ENCODE data around the gene RAB4A. TPM values are rescaled to one million over a fixed set of nuclear protein-coding genes. Genes with fewer than 3 reads are reported as not detected.

RAB4A gene
- total and polyA plus RNA-seq, 2 of the 13 experiments (the other 11 are each of a cell fraction or from before 2014, with no cell fraction given): 56.0 to 80.1 TPM

DNA sequence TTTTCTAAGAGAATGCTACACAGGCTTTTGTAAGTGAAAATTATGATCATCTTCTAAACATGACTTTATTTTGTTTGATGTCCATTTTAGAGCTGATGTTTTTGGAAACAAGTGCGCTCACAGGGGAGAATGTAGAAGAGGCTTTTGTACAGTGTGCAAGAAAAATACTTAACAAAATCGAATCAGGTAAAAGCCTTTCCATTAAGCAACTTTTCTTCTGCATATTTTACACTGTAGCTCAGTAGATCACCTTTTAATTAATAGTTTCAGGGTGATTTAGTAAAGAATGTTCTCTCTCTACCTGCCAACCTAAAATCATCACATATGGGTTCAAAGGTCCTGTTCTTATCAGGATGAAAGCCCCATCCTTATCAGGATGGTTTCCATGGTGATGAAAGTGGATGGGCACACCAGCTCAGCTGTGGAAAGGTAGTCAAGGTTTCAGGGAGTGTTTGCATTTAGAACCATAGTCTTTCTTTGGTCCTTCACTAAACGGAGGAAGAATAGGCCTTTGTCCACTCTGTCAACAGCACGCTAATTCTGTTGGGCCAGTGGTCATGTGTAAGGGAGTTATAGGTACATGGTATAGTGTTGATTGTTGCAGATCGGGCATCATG lies 28.1 kb downstream of the RAB4A start (continued):
- TF ChIP-seq ZSCAN20 (CRISPR knock-in tag; IDR thresholded peaks at IDR 0.05; ENCODE audit: borderline replicate concordance) (no peak), SRY (CRISPR knock-in tag; IDR thresholded peaks at IDR 0.05) (no peak), EZH2 (conservative IDR thresholded peaks at IDR 0.05; ENCODE audit: low read depth, low read length) (no peak), ZNF556 (CRISPR knock-in tag; IDR thresholded peaks at IDR 0.05; ENCODE audit: borderline replicate concordance) (no peak), TBP (CRISPR knock-in tag; IDR thresholded peaks at IDR 0.05) (no peak), KLF6 (CRISPR knock-in tag; IDR thresholded peaks at IDR 0.05) (no peak), ZNF850 (CRISPR knock-in tag; conservative IDR thresholded peaks at IDR 0.05) (no peak), ZNF615 (CRISPR knock-in tag; IDR thresholded peaks at IDR 0.05; ENCODE audit: borderline replicate concordance) (no peak), ZNF10 (CRISPR knock-in tag; IDR thresholded peaks at IDR 0.05; ENCODE audit: borderline replicate concordance, low read depth) (no peak), AGO1 (IDR thresholded peaks at IDR 0.05; ENCODE audit: low read depth, low read length, poor library complexity, severe bottlenecking) (no peak), MYC (CRISPR knock-in tag; IDR thresholded peaks at IDR 0.05; ENCODE audit: borderline replicate concordance) (no peak)
- TF ChIP-seq, protein P1, sequence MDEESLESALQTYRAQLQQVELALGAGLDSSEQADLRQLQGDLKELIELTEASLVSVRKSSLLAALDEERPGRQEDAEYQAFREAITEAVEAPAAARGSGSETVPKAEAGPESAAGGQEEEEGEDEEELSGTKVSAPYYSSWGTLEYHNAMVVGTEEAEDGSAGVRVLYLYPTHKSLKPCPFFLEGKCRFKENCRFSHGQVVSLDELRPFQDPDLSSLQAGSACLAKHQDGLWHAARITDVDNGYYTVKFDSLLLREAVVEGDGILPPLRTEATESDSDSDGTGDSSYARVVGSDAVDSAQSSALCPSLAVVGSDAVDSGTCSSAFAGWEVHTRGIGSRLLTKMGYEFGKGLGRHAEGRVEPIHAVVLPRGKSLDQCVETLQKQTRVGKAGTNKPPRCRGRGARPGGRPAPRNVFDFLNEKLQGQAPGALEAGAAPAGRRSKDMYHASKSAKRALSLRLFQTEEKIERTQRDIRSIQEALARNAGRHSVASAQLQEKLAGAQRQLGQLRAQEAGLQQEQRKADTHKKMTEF (CRISPR knock-in tag; IDR thresholded peaks at IDR 0.05): peak; percentile 54; the same call in 1 of the 2 replicates
- TF ChIP-seq, protein P2, sequence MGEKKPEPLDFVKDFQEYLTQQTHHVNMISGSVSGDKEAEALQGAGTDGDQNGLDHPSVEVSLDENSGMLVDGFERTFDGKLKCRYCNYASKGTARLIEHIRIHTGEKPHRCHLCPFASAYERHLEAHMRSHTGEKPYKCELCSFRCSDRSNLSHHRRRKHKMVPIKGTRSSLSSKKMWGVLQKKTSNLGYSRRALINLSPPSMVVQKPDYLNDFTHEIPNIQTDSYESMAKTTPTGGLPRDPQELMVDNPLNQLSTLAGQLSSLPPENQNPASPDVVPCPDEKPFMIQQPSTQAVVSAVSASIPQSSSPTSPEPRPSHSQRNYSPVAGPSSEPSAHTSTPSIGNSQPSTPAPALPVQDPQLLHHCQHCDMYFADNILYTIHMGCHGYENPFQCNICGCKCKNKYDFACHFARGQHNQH (CRISPR knock-in tag; IDR thresholded peaks at IDR 0.05): peak; percentile 57; the same call in 1 of the 2 replicates
- TF ChIP-seq, protein P3, sequence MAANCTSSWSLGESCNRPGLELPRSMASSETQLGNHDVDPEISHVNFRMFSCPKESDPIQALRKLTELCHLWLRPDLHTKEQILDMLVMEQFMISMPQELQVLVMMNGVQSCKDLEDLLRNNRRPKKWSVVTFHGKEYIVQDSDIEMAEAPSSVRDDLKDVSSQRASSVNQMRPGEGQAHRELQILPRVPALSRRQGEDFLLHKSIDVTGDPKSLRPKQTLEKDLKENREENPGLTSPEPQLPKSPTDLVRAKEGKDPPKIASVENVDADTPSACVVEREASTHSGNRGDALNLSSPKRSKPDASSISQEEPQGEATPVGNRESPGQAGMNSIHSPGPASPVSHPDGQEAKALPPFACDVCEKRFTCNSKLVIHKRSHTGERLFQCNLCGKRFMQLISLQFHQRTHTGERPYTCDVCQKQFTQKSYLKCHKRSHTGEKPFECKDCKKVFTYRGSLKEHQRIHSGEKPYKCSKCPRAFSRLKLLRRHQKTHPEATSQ (CRISPR knock-in tag; IDR thresholded peaks at IDR 0.05; ENCODE audit: borderline replicate concordance): no peak
- TF ChIP-seq, protein P4, sequence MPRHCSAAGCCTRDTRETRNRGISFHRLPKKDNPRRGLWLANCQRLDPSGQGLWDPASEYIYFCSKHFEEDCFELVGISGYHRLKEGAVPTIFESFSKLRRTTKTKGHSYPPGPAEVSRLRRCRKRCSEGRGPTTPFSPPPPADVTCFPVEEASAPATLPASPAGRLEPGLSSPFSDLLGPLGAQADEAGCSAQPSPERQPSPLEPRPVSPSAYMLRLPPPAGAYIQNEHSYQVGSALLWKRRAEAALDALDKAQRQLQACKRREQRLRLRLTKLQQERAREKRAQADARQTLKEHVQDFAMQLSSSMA (CRISPR knock-in tag; IDR thresholded peaks at IDR 0.05): no peak
- TF ChIP-seq, protein P5, sequence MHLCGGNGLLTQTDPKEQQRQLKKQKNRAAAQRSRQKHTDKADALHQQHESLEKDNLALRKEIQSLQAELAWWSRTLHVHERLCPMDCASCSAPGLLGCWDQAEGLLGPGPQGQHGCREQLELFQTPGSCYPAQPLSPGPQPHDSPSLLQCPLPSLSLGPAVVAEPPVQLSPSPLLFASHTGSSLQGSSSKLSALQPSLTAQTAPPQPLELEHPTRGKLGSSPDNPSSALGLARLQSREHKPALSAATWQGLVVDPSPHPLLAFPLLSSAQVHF (CRISPR knock-in tag; IDR thresholded peaks at IDR 0.05): no peak
- TF ChIP-seq, protein P6, sequence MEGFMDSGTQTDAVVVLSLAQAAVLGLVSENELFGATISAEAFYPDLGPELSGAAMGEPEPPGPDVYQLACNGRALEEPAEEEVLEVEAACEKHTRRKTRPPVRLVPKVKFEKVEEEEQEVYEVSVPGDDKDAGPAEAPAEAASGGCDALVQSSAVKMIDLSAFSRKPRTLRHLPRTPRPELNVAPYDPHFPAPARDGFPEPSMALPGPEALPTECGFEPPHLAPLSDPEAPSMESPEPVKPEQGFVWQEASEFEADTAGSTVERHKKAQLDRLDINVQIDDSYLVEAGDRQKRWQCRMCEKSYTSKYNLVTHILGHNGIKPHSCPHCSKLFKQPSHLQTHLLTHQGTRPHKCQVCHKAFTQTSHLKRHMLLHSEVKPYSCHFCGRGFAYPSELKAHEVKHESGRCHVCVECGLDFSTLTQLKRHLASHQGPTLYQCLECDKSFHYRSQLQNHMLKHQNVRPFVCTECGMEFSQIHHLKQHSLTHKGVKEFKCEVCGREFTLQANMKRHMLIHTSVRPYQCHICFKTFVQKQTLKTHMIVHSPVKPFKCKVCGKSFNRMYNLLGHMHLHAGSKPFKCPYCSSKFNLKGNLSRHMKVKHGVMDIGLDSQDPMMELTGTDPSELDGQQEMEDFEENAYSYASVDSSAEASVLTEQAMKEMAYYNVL (CRISPR knock-in tag; IDR thresholded peaks at IDR 0.05; ENCODE audit: borderline replicate concordance): peak; percentile 99
- TF ChIP-seq, protein P7, sequence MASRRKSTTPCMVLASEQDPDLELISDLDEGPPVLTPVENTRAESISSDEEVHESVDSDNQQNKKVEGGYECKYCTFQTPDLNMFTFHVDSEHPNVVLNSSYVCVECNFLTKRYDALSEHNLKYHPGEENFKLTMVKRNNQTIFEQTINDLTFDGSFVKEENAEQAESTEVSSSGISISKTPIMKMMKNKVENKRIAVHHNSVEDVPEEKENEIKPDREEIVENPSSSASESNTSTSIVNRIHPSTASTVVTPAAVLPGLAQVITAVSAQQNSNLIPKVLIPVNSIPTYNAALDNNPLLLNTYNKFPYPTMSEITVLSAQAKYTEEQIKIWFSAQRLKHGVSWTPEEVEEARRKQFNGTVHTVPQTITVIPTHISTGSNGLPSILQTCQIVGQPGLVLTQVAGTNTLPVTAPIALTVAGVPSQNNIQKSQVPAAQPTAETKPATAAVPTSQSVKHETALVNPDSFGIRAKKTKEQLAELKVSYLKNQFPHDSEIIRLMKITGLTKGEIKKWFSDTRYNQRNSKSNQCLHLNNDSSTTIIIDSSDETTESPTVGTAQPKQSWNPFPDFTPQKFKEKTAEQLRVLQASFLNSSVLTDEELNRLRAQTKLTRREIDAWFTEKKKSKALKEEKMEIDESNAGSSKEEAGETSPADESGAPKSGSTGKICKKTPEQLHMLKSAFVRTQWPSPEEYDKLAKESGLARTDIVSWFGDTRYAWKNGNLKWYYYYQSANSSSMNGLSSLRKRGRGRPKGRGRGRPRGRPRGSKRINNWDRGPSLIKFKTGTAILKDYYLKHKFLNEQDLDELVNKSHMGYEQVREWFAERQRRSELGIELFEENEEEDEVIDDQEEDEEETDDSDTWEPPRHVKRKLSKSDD (CRISPR knock-in tag; IDR thresholded peaks at IDR 0.05; ENCODE audit: low read depth): no peak

Data from HepG2 (cell line).